Stimulated activated CD8-positive, alpha-beta memory T cell treated with anti-CD3 and anti-CD28 coated beads, Interleukin-12 subunit alpha, Interleukin-12 subunit beta, amount 100 ng/mL, for 4 hours (primary cell): ENCODE data around the gene TLE6.
"Not testable (repeated sequence)": the region's sequence is repeated elsewhere in the genome, so short reads cannot be mapped to it uniquely, and the experiment has no call there.

Experiments used
- DNase-seq: peaks from one replicate; pipeline ENCODE4 v3.0.0-alpha.2; 2020; ENCODE audit warnings: low read depth

TLE6 gene

DNA sequence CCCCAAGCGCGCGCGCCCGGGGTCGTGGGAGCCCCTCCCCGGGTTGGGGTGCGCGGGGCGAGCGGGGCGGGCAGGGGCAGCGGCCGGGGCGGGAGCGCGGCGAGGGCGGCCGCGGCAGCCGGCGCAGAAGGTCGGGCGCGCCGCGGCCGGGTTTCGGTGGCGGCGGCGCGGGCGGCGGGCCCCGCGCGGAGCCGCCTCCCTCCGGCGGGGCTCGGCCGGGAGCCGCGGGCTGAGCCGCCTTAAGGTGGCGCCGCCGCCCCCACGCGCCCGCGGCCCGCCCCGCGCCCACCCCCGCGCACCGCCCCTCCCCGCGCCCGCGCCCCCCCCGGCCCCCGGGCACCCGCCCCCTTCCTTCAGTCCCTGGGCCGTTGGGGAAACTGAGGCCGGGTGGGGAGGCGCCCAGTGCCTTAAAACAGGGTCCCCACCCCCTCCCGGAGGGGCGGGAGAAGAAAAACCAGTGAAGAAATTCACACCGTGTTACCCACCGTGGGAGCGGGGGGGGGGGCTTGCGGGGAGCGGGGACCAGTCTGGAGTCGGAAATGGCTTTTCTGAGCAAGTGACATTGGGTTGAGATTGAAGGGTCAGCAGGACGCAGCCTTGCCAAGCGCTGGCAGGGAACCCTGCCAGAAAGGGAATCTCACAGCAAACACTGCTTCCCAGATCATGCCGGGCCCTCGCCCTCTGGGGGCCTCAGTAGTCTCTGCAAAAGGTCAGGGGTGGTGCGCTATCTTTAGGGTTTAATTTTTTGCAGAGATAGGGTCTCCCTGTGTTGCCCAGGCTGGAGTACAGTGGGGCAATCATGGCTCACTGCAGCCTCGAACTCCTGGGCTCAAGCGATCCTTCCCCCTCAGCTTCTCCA is 51.9 kb downstream of the TLE6 start, which contains the start of gene TLE2:
Gene TLE2, minus strand, starts transcription at position 216 of the 859 bp plus-strand sequence. CDS start 376 bp downstream, outside the sequence.
- no peak for DNase-seq

DNA sequence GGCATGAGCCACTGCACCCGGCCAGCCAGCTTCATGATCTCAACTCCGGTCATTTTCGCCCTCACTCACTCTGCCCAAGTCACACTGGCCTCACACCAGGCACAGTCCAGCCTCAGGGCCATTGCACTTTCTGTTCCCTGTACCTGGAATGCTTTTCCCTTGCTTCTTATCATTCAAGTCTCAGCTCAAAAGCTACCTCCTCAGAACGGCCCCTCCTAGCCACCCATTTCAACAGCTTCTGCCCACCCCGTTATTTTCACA is 54.2 kb downstream of the TLE6 start:
- DNase-seq, result no peak

DNA sequence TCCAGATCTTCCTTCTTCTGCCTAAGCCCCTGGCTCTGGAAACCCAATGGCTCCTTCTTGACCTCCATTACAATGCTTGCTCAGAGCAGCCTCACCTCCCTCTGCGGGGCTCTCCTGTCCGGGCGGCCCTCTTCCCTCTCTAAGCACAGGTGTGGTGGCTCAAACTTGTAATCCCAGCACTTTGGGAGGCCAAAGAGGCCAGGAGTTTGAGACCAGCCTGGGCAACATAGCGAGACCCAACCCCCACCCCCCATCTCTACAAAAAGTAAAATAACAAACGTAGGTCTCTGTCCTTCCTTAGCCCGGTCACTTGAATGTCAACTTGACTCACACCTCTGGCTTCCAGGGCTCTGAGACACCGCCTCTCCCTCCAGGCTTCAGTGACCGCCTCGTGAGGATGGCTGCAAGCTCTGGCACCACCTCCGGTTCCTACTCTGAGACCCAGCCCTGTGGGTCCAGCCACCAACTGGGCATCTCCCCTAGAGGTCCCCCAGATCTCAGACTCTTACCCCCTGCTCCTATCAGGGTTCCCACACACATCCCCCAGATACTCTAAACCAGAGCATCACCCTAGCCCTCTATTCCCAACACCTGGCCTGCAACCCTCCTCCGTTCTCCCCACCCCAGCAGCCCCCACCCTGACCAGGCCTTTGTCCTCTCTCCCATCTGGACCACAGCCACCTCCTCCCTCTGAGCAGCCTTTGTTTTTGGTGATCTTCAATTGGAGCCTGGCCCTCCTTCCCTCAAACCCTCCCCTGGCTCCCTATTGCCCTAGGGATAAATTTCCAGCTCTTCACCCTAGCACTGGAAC is 56.4 kb downstream of the TLE6 start:
- no peak for DNase-seq

DNA sequence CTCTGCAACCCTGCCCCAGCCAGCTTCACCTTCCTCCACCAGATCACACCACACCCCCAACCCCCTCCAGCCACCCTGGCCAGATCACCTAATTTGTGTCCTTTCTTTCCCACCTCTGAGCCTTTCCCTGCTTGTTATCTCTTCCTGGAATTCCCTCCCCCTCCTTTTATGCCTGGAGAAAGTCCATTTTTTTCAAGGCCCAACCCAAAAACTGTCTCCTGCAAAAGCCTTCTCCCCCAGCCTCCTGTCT is 57.0 kb downstream of the TLE6 start:
- no peak for DNase-seq

DNA sequence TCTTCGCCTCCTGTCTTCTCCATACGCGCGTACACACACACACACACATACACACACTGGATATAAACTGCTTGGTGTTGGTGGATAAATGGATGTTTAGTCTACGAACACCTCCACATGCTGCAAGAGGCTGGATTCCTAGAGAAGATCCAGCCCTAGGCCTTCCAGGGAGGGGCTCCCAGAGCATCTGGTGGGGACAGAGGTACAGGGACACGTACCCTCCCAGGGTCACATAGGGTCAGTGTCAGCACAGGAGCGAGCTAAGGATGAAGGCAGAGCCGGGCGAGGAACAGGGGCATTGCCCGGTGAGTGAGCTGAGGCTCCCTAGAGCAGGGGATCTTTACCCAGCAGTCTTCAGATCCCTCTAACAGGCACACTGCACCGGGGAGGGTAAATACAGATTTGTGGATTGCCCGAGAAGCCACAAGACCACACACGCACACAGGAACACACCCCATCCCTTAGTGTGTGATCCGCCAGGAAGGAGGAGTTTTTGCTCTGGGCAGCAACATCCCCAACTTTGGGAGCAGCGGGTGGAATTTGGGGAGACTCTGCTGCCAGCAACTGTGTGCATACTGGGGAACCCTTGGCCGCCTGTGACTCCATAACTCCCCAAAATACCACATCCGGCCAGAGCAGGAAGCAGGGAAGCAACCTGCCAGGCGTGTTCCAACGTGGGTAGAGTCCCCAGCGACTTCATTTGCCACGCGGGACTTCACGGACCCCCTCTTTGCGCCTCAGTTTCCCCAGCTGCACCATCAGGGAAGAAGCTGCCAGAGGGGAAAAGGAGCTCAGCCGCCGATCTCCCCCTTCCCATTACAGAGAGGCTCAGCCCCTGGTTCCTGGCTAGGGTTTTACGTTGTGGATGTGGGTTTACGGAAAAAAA is 57.5 kb downstream of the TLE6 start:
- DNase-seq, result no peak

DNA sequence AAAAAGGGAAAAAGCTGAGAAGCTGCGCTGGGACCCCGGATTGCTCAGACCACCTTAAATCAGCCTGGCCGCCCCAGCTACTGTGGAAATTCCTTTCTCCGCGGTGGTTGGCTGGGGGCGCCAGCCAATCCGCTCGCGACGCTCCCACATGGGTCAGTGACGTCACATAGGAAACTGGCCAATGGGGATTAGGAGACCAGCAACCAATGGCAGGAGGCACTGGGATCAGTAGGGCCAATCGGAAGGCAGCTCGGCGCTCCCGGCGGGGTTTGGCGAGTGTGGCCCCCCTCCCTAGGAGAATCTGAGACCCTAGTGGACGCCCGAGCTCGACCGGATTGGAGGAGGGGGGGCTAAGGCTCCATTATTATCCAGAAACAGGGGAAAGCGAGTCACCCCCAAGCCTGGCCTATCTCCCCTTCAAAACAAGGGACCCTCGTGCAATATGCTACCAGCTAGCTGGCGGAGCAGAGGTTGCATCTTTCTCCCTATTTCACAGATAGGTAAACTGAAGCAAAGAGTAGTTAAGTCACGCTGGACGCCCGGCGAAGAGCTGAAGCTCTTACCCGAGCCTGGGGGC is 58.3 kb downstream of the TLE6 start:
- DNase-seq, result peak; percentile 85

DNA sequence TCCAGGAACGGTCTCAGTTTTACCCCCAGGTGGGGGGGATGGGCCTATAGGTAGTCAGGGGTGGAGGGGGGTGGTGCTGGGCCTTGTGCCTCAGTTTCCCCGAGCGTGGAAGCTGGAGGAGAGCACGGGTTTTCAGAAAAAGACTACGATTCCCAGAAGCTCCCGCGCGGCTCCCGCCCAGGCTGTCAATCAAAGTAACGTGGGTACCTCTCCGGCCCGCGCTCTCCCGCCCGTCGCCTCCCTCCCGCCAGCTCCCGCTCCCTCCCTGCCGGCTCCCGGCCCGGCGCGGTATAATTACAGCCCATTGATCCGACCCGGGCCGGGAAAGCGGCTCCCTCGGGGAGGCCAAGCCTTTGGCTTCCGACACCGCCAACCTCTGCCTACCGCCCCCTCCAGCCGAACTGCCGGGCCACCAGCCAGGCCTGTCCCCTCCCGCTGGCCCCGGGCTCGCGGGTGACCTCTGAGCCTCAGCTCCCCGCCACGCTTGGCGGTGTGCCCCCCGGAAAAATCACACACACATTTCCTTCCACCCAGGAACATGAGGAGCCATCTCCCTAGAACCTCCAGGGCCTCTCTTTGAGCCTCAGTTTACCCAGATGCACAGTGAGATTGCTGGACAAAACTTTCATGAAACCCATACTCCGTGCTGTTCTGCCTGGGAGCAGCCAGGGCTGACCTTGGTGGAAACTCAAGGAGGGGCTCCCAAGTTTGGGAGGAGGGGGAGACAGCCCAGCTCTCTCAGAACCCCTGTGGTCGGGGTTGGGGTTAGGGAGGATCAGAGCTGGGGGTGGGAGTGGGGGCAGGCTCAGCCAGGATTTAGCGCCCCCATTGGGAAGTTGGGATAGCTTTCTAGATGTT is 59.0 kb downstream of the TLE6 start:
- peak; percentile 71 for DNase-seq

DNA sequence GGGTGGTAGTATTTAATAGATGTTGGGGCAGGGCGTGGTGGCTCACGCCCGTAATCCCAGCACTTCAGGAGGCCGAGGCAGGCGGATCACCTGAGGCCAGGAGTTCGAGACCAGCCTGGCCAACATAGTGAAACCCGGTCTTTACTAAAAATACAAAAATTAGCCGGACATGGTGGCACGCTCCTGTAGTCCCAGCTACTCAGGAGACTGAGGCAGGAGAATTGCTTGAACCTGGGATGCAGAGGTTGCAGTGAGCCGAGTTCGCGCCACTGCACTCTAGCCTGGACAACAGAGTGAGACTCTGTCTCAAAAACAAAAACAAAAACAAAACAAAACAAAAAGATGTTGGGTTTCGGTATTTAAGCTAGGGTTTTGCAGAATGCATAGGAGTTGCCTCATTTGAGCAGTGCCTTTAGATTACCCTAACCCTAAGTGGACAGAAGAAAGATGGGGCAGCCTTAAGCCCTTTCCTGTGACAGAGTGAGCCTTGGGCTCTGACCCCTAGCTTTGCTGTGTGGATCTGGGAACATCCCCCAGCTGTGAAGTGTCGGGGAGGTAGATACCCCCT is 59.7 kb downstream of the TLE6 start:
- not testable (repeated sequence) for DNase-seq

DNA sequence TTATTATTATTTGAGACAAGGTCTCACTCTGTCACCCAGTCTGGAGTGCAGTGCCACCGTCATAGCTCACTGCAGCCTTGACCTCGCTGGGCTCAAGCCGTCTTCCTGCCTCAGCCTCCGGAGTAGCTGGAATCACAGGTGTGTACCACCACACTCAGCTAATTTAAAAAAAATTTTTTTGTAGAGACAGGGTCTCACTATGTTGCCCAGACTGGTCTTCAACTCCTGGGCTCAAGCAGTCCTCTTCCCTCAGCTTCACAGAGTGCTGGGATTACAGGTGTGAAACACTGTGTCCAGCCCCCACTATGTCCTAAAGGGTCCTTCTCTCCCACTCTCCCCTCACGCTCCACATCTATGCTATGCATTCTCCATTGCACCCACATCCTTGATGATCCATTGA is 60.9 kb downstream of the TLE6 start:
- DNase-seq, result no peak

DNA sequence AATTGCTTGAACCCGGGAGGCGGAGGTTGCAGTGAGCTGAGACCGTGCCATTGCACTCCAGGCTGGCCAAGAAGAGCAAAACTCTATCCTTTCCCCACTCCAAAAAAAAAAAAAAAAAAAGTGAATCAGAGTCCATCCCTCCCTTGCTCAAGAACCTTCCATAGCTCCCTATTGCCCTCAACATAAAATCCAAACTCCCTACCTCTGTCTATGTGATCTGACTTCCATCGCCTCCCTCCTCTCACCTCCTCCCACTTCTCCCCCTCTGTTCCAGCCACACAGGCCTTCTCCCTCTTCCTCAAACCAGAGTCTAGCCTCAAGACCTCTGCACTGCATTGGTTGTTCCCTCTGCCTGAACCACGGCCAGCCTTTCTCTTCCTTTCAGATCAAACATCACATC is 61.8 kb downstream of the TLE6 start:
- DNase-seq, result no peak

DNA sequence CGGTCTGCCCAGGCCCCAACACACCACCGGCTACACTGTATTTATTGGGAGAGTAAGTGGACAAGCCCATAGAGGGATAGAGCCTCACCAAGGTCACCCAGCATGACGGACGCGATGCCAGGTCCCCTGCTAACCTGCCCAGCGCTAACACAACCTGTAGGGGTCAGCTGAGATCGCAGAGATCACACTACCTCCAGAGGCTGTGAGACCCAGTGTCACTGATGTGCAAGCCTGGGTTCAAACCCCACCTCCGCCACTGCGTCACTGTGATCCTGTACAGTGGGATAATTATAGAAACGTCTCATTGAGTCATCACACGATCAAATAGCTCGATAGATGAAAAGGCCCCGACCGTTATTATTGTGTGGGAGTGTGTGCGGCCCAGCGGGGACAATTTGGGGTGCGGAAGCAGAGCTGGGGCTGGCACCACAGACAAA is 62.3 kb downstream of the TLE6 start:
- DNase-seq, result no peak

DNA sequence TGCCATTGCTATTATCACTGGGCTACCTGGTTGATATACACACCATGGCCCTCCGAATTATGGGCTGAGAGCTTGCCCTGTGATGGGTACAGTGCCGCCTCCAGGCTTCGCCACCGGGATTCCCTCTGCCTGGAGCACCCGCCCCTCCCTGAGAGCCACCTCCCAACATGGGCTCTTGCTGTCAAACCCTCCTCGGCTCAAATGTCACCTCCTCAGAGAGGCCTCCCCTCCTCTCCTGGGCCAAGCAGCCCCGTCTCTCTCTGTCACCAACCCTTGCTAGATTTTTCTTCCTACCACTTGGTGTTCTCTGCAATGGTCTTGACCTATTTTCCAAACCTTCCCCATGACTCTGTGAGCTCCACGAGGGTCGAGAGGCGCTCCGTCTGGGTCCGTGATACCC is 64.0 kb downstream of the TLE6 start:
- no peak for DNase-seq

DNA sequence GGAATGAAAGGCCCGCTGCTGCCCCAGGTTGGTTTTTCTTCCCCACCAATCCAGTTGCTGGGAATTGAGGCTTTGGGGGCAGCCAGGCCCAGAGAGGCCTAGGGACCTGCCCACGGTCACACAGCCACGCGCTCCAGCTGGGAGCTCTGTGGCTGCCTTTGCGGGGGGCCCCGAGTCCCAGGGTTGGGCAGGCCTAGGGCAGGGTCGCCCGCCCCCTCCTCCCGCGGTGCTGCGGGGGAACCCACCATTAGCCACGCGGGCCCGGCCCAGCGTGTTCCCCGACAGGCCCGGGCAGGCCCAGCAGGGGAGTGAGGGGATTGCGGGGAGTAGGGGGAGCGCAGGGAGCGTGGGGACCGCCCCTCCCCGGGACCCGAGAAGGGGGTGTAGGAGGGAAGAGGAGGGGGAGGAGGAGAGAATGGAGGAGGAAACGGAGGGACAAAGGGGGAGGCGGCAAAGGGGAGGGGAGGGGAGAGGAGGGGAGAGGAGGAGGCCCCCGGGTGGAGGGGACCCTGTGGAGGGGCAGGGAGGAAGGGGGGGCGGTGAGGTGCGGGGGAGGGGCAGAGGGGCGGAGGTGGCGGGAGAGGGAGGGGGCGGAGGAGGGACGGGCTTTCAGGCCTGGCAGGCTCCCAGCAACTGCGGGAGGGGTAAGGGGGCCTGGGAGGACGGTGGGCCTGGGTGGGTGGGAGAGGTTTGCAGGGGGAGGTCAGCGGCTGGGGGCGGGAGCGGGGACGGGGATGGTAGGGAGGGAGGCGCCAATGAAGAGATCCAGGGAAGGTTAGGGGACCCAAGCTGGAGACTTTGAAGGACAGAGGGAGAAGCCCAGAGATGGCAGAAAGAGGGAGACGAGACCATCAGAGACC is 64.6 kb downstream of the TLE6 start:
- DNase-seq, result no peak

DNA sequence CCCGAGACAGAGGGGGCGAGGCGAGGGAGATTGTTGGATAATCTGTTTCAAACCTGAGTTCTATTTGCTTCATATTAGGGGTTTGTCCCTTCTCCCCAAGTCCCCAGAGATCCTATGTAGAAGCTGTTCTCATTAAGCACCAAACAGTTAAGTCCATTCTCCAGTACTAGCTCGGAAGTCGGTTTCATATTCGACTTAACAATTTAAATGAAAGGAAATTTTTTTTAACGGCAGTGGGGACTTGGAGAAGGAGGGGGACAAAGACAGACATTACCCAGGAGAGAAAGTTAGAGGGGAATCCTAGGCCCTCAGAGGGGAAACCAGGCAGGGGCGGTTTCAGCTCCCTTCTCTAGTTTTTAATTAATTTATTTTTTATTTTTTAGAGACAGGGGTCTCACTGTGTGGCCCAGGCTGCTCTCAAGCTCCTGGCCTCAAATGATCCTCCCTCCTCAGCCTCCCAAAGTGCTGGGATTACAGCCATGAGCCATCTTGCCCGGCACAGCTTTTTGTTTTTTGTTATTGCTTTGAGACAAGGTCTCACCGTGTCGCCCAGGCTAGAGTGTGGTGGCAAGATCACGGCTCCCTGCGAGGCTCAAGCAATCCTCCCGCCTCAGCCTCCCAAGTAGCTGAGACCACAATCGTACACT is 65.4 kb downstream of the TLE6 start:
- DNase-seq, result no peak
